ENCODE data around the gene POGK.

Gene POGK

GRCh38 chr1:166796620-166797236, 42.5 kb upstream of the POGK start:
- CTCF ChIA-PET, result no interaction called here
- no peak overlapping the region for H3K4me3 ChIP-seq (ENCODE audit: low read depth, low read length)
- POLR2A ChIA-PET, result no interaction called here
- TF ChIP-seq ZNF26 (tag by site-specific recombination; IDR thresholded peaks at IDR 0.05), result no peak
- TF ChIP-seq ZNF654 (tag by site-specific recombination; IDR thresholded peaks at IDR 0.05; ENCODE audit: low read depth), result no peak
- TF ChIP-seq ZNF423 (tag by site-specific recombination; IDR thresholded peaks at IDR 0.05), result no peak
- TF ChIP-seq ZNF473 (tag by site-specific recombination; IDR thresholded peaks at IDR 0.05), result no peak
- no peak for TF ChIP-seq ZNF571 (tag by site-specific recombination; IDR thresholded peaks at IDR 0.05)
- TF ChIP-seq ZNF621 (tag by site-specific recombination; IDR thresholded peaks at IDR 0.05), result no peak
- TF ChIP-seq PRDM2 (tag by site-specific recombination; IDR thresholded peaks at IDR 0.05; ENCODE audit: borderline replicate concordance), result no peak
- TF ChIP-seq PRDM1 (tag by site-specific recombination; IDR thresholded peaks at IDR 0.05), result no peak
- TF ChIP-seq ZNF148 (tag by site-specific recombination; IDR thresholded peaks at IDR 0.05; ENCODE audit: borderline replicate concordance), result no peak
- TF ChIP-seq ZNF488 (tag by site-specific recombination; IDR thresholded peaks at IDR 0.05), result no peak
- TF ChIP-seq ZNF112 (tag by site-specific recombination; IDR thresholded peaks at IDR 0.05), result no peak
- TF ChIP-seq ZNF629 (tag by site-specific recombination; IDR thresholded peaks at IDR 0.05), result no peak
- TF ChIP-seq ZNF610 (tag by site-specific recombination; IDR thresholded peaks at IDR 0.05; ENCODE audit: borderline replicate concordance), result no peak
- no peak for TF ChIP-seq ZNF830 (tag by site-specific recombination; IDR thresholded peaks at IDR 0.05; ENCODE audit: low read depth)
- no peak for TF ChIP-seq IKZF3 (tag by site-specific recombination; IDR thresholded peaks at IDR 0.05)
- no peak for TF ChIP-seq ZNF2 (tag by site-specific recombination; IDR thresholded peaks at IDR 0.05)
- no peak for TF ChIP-seq ZNF18 (tag by site-specific recombination; IDR thresholded peaks at IDR 0.05)
- no peaks in the 10 kb centered on the region for H3K36me3 ChIP-seq (ENCODE audit: control insufficient read depth in 2 of 2, insufficient read depth in 1 of 2, low read length in 2 of 2)
- no peaks in the 10 kb centered on the region for H3K9me3 ChIP-seq (ENCODE audit: control insufficient read depth, insufficient read depth, low read depth, low read length)
- H3K27ac ChIP-seq (ENCODE audit: extremely low read depth, low read depth, low read length), result no peak overlapping the region
- no peaks in the 10 kb centered on the region for H3K4me1 ChIP-seq (ENCODE audit: control insufficient read depth, insufficient read depth, low read length)

Data from HEK293 (cell line).